ENCODE results near the gene TNF.

TNF gene

GRCh38 chr6:31558318-31558625 lies 17.1 kb upstream of the TNF start:
- Histone ChIP-seq H3K9me3 (ENCODE audit: control insufficient read depth, insufficient read depth, low read depth, low read length) (no peaks in the 10 kb centered on the region), H3K27ac (ENCODE audit: extremely low read depth, low read depth, low read length) (no peak overlapping the region), H3K36me3 (ENCODE audit: control insufficient read depth in 2 of 2, insufficient read depth in 1 of 2, low read length in 2 of 2) (peaks cover 17 to 67% of the 10 kb centered on the region in 2 experiments; a peak in 2 of 3 replicates), H3K4me1 (ENCODE audit: control insufficient read depth, insufficient read depth, low read length) (no peaks in the 10 kb centered on the region), H3K4me3 (ENCODE audit: low read depth, low read length) (no peak overlapping the region)
- CTCF ChIA-PET, result interaction anchor here (1.4 to 4.1 kb wide), 3 partner anchors 38 to 65 kb away, joined by 3 to 29 read pairs (median 8); no protein-coding TSS in a partner anchor
- TF ChIP-seq TSHZ1 (tag by site-specific recombination; IDR thresholded peaks at IDR 0.05; ENCODE audit: borderline replicate concordance) (no peak), ZNF645 (tag by site-specific recombination; IDR thresholded peaks at IDR 0.05) (no peak), ZNF521 (tag by site-specific recombination; IDR thresholded peaks at IDR 0.05) (no peak), ZNF280C (tag by site-specific recombination; IDR thresholded peaks at IDR 0.05) (no peak), SETDB1 (IDR thresholded peaks at IDR 0.05; ENCODE audit: insufficient read length, low read length) (no peak), REPIN1 (tag by site-specific recombination; IDR thresholded peaks at IDR 0.05; ENCODE audit: low read depth) (no peak), ELK4 (IDR thresholded peaks at IDR 0.05; ENCODE audit: borderline replicate concordance, low read depth, low read length) (no peak), ZNF18 (tag by site-specific recombination; IDR thresholded peaks at IDR 0.05) (no peak), WT1 (tag by site-specific recombination; IDR thresholded peaks at IDR 0.05) (no peak), ZNF211 (tag by site-specific recombination; IDR thresholded peaks at IDR 0.05; ENCODE audit: low read depth) (no peak)
- POLR2A ChIA-PET, result no interaction called here

GRCh38 chr6:31558631-31559500 lies 16.5 kb upstream of the TNF start:
- TF ChIP-seq SP2 (tag by site-specific recombination; IDR thresholded peaks at IDR 0.05), result no peak
- no peak for TF ChIP-seq ZBTB17 (tag by site-specific recombination; IDR thresholded peaks at IDR 0.05)
- TF ChIP-seq ZFHX2 (tag by site-specific recombination; conservative IDR thresholded peaks at IDR 0.05), result peak; percentile 51
- TF ChIP-seq ZNF174 (tag by site-specific recombination; IDR thresholded peaks at IDR 0.05), result no peak
- no peak for TF ChIP-seq ZSCAN4 (tag by site-specific recombination; IDR thresholded peaks at IDR 0.05)
- TF ChIP-seq ZNF362 (tag by site-specific recombination; IDR thresholded peaks at IDR 0.05), result no peak
- ChIA-PET POLR2A (no interaction called here), CTCF (interaction anchor here (1.1 to 4.1 kb wide), 6 partner anchors 13 to 66 kb away, joined by 3 to 29 read pairs (median 6); partner anchors contain the start of genes ATP6V1G2 and LST1)
- Histone ChIP-seq H3K9me3 (ENCODE audit: control insufficient read depth, insufficient read depth, low read depth, low read length) (no peaks in the 10 kb centered on the region), H3K27ac (ENCODE audit: extremely low read depth, low read depth, low read length) (no peak overlapping the region), H3K4me3 (ENCODE audit: low read depth, low read length) (no peak overlapping the region), H3K4me1 (ENCODE audit: control insufficient read depth, insufficient read depth, low read length) (no peaks in the 10 kb centered on the region), H3K36me3 (ENCODE audit: control insufficient read depth in 2 of 2, insufficient read depth in 1 of 2, low read length in 2 of 2) (peaks cover 12 to 61% of the 10 kb centered on the region in 2 experiments; a peak in 2 of 3 replicates)
